NCI-H345 treated with DMSO at 0.1 percent for 48 hours (cell line): ENCODE results near the gene MAP3K4.

Experiments
- DNase-seq: peaks from one replicate; lab custom pipeline; 2025; ENCODE audit not compliant: unreplicated experiment; lab: John Stamatoyannopoulos, UW

MAP3K4 gene

GRCh38 chr6:161076181-161076677 lies 84.7 kb downstream of the MAP3K4 start:
- no peak for DNase-seq

GRCh38 chr6:161079566-161080262 lies 88.1 kb downstream of the MAP3K4 start:
- no peak for DNase-seq

- no peak for DNase-seq
These were observed 88.8 kb downstream of the MAP3K4 start for GRCh38 chr6:161080263-161080970.

- DNase-seq: no peak
These were observed 90.6 kb downstream of the MAP3K4 start for GRCh38 chr6:161082215-161082614.

GRCh38 chr6:161085246-161085645 lies 93.7 kb downstream of the MAP3K4 start:
- no peak for DNase-seq

- DNase-seq: no peak
These were observed 97.2 kb downstream of the MAP3K4 start for GRCh38 chr6:161088676-161089328.

- DNase-seq: no peak
These were observed 99.6 kb downstream of the MAP3K4 start for GRCh38 chr6:161091151-161091550.

GRCh38 chr6:161091972-161092701 lies 100.6 kb downstream of the MAP3K4 start:
- DNase-seq: no peak

- DNase-seq: no peak
These were observed 103.4 kb downstream of the MAP3K4 start for GRCh38 chr6:161094955-161095354.

- DNase-seq: no peak
These were observed 104.3 kb downstream of the MAP3K4 start for GRCh38 chr6:161095916-161096315.

- DNase-seq: no peak
These were observed 108.5 kb downstream of the MAP3K4 start for GRCh38 chr6:161100072-161100471.

- DNase-seq: no peak
These were observed 109.9 kb downstream of the MAP3K4 start for GRCh38 chr6:161101517-161101916.

- DNase-seq: no peak
These were observed 111.9 kb downstream of the MAP3K4 start for GRCh38 chr6:161103475-161103874.

- DNase-seq: no peak
These were observed 113.4 kb downstream of the MAP3K4 start for GRCh38 chr6:161104966-161105365.

GRCh38 chr6:161105408-161105807 lies 113.8 kb downstream of the MAP3K4 start:
- no peak for DNase-seq

- no peak for DNase-seq
These were observed 116.5 kb downstream of the MAP3K4 start for GRCh38 chr6:161107779-161108730.

- DNase-seq: no peak
These were observed 117.3 kb downstream of the MAP3K4 start for GRCh38 chr6:161108916-161109315.

GRCh38 chr6:161109366-161109765 lies 117.8 kb downstream of the MAP3K4 start:
- DNase-seq: no peak

- DNase-seq: no peak
These were observed 118.6 kb downstream of the MAP3K4 start for GRCh38 chr6:161110028-161110779.
